ENCODE data around the gene FBP1.
"Not testable (repeated sequence)": the region's sequence is repeated elsewhere in the genome, so short reads cannot be mapped to it uniquely, and the experiment has no call there.

FBP1 gene

DNA sequence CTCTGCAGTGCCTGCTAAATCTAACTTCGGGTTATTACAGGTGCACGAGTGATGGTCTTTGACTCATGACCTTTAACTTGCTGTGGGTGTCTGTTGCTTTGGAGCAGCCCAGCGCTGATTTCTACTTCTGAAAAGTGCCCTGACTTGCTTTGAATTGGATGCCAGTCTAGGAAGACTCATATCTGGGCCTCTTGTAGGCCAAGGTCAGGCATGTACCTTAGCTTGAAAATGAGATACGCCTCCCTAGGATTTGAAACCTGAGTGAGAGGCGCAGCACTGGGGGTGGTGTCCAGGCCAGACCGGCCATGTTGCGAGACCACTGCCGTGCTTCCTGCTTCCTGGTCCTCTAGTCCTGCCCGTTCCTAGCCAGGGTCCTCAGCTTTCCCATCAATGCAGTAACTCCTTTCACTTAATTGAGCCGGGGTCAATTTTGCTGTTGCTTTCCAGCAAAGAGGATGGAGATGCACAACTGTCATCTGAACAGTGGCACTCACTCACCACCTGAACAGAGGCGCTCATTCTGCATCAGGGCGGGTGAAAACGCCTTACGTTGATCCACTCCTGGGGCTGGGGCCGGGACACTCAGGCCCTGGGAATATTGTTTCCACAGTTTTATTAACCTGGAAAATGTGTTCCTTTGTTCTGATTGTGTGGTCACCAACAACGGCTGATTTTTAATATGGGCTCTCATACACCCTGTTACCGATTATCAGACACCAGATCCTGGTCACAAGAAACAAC, 70.2 kb downstream of the FBP1 start:
- FAIRE-seq: no peak

DNA sequence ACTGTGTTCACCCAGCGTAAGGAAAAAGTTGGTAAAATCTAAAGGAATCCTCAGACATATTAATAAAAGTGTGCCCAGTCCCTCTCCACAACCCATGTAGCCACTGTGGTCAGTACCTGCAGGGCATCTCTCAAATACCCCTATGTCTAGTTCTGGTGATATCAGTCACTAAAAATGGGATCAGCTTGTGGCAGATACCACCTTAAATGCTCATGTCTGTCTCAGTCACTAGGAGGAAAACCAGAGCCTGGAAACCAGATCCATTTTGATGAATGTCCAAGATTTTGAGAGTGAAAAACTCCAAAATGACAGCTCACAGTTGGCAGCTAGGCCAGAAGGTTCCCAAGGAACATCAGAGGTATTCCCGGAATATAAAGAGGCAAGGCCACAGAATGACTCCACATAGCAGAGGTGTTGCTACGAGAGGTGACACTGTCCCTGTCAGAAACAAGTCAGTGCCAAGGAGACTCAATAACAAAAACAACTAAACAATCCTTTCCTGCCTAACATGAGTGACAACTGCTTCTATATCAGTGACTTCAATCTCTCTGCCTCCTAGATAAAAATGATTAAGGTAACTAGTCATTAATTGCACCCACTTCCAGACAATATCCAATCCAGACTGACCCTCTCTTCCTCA, 70.9 kb downstream of the FBP1 start:
- no peak for FAIRE-seq

DNA sequence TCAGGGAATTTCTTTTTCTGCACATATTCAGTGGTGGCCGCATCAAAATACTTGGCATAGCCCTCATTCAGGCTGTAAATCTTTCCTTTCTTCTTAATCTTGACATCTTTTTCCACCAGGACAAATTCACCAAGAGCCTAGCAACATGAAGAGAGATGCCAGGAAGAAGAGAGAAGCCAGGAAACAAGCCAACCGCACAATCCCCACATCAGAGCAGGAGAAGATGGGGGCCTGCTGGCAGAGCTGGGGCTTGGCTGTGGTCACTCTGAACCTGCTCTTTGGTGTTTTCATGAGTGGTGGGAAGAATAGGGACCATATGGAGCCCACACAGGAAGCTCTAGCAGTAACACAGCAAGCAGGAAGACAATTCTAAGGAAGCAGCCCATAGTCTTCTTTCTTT, 72.0 kb downstream of the FBP1 start:
- no peak for FAIRE-seq

DNA sequence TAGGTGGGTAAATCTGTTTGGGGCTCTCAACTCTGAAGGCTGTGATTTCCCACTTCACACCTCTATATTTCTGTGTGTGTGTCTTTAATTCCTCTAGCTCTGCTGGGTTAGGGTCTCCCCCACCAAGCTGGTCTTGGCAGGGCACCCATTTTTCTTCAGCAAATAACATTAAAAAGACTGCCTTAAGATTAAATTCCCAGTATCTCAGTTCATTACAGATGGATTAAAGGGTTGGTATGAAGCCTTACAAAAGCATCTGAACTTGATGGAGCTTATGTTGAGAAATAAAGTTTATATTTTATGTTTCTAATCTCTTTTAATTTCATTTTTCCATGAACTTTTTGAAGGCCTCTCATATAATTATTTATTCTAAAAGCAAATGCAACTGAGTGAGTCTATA, 72.8 kb downstream of the FBP1 start:
- no peak for FAIRE-seq

DNA sequence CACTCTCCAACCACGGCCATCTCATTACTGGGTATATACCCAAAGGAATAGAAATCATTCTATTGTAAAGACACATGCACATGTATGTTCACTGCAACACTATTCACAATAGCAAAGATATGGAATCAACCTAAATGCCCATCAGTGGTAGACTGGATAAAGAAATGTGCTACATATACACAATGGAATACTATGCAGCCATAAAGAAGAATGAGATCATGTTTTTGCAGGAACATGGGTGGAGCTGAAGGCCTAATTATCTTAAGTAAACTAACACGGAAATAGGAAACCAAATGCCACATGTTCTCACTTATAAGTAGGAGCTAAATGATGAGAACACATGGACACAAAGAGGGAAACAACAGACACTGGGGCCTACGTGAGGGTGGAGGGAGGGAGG, 75.0 kb downstream of the FBP1 start:
- not testable (repeated sequence) for FAIRE-seq

DNA sequence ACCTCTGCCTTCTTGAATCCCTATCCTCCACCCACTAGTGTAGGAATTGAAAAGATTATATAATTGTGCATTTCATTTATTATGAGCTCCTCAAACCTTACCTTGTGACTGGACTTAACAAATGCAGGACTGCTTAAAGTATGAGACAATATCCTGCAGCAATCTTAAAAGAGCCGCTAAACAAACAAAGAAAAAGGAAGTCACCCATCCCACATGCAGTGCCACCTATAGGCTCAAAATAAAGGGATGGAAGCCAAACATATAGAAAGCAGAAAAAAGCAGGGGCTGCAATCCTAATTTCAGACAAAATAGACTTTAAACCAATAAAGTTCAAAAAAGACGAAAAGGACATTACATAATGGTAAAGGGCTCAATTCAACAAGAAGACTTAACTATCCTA, 75.8 kb downstream of the FBP1 start:
- no peak for FAIRE-seq

DNA sequence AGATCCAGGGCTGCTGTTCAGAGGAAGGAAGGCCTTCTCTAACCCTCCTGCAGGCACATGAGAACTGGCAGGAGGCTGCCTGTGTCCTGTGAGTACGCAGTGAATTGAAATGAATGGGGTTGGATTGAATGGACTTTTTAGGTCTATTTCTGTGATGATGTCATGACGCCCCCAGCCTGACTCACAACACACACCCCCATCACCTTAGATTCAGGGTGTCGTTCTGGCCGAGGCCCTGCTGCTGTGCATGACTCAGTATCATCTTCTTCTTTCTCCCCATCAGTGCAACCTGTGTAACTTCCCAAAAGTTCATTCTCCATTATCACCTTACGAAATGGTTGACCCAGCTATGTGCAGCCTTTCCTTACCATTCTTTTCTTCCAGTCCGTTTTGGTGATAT, 79.1 kb downstream of the FBP1 start:
- FAIRE-seq: no peak

DNA sequence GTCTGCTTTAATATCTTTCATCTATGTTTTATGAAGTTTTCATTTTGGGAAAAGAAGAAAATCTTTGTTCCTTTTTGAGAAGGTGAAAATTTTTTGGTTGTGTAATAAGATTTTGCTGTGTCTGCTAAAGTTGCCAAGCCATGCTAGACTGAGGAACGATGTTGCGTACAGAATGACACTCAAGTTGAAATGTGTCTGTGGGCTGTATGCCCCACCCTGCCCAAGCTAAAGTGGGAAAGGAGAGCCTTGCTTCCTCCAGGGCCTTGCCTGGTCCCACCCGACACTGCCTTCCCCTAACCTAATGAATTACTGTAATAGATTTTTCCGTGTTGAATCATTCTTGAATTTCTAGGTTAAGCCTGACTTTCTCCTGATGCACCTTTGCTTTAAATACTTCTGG, 81.9 kb downstream of the FBP1 start:
- FAIRE-seq: no peak

DNA sequence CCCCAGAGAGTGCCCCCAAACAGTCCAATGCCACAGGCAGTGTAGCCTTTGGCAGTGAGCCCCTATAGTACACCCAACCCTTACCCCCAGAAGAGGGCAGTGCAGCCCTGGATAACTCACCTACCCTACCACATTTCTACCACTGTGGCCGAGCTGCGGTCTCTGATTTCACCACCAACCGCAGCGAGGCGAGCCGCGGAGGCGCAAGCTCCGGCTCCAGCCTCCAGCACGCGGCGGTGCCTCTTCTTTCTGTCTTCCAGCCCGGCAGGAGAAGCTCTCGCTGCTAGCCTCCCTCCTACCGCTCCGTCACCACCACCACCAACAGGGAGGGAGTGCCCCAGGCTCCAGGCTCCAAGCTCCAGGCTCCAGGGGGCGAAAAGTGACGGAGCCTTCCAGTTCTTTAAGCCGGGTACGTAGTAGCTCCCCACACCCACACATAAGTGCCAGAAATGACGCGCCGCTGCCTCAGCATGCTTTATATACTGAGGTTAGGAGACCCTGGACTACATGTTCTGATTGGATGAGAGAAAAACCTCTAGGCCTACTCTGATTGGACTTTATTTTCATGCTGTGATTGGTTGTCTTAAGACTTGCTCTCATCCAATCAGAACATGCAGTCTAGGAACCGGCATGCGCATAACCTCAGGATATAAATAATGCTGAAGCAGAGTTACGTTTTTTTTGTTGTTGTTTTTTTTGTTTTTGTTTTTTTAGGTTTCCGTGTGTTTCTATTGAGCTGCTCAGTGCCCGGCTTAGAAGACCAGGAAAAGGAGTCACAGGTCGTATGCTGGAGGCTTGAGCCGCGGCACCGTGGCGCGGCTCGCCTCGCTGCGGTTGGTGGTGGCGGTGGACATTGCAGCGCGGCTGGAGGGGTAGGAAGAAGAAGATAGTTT, 84.6 kb downstream of the FBP1 start, which contains the start of gene PCAT7:
Gene PCAT7 (plus strand): TSS at position 645 of the 893 bp plus-strand sequence.
- FAIRE-seq: no peak

DNA sequence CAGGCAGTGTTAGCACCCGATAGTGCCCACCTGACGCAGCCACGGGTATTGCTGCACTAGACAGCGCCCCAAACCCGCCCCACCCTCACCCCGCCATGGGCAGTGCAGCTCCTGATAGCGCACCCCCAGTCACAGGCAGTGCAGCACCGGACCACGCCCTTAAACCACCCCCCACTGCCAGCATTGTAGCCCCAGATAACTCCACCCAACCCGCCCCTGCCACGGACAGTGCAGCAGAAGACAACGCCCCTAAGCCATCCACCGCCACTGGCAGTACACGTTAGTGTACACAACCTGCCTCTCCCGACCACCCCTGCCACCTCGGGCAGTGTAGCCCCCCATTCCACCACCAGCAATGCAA, 85.3 kb downstream of the FBP1 start:
- FAIRE-seq: no peak
